Mucosa of gallbladder (tissue), 1 donor: Measurements from ENCODE around the gene ZNF214. TPM values are rescaled to one million over a fixed set of nuclear protein-coding genes. Genes with fewer than 3 reads are reported as not detected.

Source experiments
- DNase-seq: peaks from one replicate; pipeline ENCODE4 v3.0.0-alpha.2; 2020; ENCODE audit warnings: low spot score
- total RNA-seq: library from RNA; stranded (reverse); gene quantifications from one replicate; pipeline ENCODE4 v1.2.1, GENCODE V29; 2021
- donor health status: DM: no; HTN: no; CAD: no.

ZNF214 gene
- 4.1 TPM for total RNA-seq

DNA sequence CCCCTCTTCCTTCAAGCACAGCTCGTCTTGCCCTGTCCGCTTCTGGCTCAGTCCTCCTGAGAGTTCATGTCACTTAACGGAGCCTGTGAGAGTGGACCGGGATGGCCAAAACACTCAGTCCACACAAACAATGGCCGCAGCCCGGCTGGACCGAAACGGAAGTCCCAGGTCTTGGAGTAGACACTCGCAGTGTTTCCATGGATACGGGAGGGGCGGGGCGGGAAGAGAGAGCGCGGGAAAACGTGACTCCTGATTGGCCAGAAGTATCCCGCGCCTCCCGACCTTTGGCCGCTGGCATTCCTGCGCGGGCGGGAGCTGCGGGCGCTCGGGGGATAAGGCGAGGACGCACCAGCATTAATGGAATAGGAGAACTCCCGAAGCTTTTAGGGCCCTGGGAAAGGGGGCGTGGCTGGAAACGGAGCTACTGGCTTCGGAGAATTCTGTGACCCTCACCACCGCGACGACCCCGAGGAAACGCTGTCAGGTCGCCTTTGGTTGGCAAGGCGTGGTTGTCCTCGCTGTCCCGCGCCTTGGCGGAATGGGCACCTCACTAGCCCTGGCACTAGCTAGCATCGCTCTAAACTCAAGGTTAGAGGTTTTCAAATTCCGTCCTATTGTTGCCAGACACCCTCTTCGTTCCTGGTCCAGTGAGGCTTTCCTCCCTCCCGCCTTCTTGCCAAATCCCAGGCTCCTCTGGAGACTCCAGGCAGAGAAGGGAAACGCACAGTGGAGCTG is at the start of gene ZNF214, which contains the start of gene NLRP14:
TSS of gene ZNF214 (minus strand) at position 164 of the 735 bp plus-strand sequence. CDS start 17,511 bp downstream, outside the sequence.
TSS of gene NLRP14 (plus strand) at position 297 of the 735 bp plus-strand sequence. CDS start 18,108 bp downstream, outside the sequence.
- DNase-seq: peak; percentile 95

DNA sequence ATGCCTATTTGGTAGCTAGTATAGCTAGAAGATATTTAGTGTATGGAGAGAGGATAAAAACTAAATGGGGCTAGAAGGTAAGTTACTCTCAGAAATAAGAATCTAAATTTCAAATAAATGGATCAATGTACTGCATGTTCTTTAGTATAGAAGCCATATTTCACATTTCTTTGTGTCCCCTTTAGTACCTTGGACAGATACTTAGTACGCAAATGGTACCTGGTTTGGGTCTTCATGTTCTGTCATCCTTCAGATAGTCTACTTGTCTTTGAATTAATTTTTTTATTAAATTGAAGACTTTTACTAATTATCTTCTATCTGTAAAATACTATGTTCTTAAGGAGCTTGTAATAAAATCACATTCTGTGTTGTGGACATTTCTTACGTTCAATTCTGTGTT is 42.4 kb upstream of the ZNF214 start:
- DNase-seq: no peak

GRCh38 chr11:7060868-7061267 is 40.7 kb upstream of the ZNF214 start:
- no peak for DNase-seq

- no peak for DNase-seq
Observed at GRCh38 chr11:7057641-7058040, 37.5 kb upstream of the ZNF214 start.

DNA sequence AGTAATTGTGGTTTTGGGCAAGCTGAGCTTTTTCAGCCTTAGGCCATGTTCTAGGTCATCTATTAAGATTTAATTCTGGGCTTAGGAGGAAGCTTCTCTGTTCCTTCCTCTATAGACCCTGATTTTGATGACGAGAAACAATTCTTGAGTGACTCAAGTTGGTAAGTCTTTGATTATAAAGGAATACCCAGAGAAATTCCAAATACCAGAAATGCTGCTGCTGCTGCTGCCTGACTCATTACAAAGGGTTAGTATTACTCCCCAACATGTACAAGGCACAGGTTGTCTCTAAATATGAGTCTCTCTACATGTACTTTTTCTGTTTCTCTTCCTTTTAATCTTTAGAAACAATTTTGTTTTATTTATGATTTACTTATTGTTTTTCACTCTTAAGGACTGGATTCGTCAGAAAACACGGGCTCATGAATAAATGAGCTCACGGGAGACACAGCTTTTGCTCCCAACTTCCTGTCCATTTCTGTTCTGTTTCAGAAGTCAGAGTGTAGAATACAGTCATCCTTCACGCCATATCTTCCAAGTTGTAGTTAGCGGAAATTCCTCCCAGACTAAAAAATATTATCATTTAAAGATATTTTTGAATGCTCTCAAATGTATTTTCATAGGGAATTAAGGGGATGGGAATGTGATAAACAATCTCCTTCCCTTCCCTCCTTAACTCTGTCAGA is 36.8 kb upstream of the ZNF214 start:
- DNase-seq: no peak

- DNase-seq: no peak
Observed at GRCh38 chr11:7050191-7050590, 30.0 kb upstream of the ZNF214 start.

- no peak for DNase-seq
Observed at GRCh38 chr11:7046474-7047175, 26.5 kb upstream of the ZNF214 start.

DNA sequence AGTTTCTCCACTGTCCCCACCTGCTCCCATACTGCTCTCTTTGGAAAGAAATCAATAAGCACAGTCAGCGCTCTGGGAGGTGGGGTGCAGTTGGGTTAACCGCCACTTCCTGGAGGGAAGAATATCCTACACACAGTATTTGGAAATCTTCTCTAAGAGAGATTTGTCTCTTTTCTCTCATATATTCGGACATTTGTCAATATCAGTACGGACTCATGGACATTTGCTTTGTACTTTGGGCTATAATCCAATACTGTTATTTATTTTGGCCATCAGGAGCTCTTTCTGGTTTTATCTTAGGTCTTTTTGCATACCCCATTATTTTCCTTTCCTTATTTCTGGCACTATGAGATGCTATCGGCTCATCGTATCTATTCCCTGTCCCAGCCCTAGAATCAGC is 13.9 kb upstream of the ZNF214 start:
- no peak for DNase-seq

DNA sequence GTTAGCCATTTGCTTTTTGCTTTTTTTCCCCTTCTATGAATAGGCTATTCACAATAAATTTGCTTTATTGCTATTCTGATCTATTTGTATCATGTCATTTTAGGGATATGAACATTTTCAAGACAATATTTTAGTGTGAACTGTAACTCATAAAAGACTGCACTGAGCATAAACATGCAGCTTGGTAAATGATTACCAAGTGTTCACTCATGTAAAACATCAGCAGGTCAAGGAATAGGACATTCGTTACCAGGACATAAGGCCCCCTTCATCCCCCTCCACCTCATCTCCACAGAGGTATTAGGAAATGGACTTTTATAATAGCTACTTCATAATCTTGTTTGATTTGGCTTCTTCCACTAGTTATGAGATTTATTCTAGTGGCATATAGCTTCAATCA is 12.5 kb upstream of the ZNF214 start:
- no peak for DNase-seq

DNA sequence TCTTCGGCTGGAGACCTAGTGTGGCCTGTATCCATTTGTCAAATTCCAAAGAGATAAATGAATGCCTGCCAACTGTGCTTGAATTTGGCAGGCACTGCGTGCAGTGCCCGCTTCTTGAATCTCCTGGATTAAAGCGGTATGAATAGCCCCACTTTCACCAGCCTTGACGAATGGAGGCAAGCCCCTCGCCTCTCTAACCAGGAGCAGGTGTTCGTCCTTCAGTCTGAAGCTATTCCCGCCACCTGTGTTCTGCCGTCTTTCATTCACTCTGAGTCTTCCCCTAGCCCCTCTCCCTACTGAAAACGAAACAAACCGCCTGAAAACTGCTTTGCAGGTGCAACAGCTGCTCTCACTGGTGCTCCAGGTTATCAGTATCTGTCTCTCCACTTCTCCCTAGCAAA is 11.3 kb upstream of the ZNF214 start:
- no peak for DNase-seq

DNA sequence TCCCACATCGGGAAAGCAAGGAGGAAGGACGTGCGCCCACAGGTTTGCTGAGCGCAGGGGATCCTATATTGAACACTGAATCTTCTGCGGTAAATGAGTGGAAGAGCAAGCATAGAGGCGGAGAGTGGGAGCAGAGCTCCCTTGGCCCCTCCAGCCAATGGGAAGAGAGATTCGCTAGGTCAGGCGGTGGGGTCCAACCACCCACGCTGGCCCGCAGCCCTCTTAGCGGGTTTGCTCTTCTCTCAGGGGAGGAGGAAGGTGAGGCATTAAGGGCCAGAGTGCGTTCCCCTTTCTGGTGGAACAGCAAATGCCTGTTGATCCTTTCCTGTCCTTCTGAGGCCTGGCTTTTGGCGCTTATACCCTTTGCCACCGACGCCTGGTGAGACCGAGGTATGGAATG is 10.7 kb upstream of the ZNF214 start:
- DNase-seq: no peak

DNA sequence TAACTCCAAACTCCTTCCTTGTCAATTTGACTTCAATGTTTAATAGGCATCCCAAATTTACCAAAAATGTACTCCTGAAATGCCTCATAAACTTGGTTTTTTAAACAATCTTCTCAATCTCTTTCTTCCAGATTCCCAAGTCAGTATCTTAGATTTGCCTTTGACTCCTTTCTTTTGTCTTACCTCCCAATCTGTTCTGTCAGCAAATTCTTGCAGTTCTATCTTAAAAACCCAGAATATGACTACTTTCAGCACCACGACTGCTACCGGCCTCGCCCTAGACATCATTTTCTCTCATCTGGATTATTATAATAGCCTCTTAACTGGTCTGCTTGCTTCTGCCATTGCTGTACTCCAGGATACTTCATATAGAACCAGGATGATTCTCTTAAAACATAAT is 8.0 kb upstream of the ZNF214 start:
- no peak for DNase-seq

DNA sequence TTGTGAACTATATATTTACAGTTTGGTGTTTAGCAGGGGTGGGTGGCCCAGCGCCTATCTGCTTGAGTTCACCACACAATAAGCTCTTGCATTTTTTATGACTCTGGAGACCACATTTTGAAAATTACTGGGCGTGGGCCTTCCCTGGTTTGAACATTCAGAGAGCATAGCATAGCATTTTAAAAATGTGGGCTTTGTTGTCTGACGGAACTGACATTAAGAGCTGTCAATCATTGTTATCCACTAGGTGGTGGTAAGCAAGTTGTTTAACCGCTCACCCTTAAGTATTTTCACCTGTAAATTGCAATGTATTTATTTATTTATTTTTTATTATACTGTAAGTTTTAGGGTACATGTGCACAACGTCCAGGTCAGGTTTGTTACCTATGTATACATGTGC is 1.2 kb upstream of the ZNF214 start:
- DNase-seq: no peak

- no peak for DNase-seq
Observed at GRCh38 chr11:7019500-7020182, 505 bp downstream of the ZNF214 start.

GRCh38 chr11:7016011-7016410 is 4.1 kb downstream of the ZNF214 start:
- DNase-seq: no peak

DNA sequence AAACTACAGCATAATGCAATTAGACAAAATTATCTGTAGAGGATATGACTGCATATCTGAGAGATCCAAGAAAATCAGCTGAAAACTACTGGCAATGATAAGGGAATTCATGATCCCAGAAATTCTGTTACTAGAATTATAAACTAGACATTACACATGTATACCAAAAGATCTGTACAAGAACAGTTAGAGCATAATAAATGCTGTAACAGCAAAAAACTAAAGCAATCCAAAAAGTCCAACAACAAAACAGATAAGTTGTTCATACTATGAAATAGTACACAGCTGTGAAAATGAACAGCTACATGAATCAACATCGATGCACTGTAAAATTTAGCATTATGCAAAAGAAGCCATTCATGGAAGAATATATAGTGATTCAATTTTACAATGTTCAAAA is 6.0 kb downstream of the ZNF214 start:
- no peak for DNase-seq

DNA sequence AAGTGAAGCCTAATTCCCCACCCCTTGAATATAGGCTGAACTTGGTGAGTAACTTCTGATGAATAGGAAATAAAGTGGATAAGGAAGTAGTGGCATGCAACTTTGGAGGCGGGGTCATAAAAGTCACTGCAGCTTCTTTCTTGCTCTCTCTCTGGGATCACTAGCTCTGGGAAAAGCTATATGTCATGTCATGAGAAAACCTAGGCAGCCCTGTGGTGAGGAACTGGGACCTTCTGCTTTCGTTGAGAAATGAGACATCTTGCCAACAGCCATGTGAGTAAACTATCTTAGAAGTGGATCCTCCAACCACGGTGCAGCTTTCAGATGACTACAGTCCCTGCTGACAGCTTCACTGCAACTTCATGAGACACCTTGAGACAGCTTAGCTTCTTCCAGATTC is 15.7 kb downstream of the ZNF214 start:
- no peak for DNase-seq

- no peak for DNase-seq
Observed at GRCh38 chr11:6995703-6996102, 24.4 kb downstream of the ZNF214 start.

GRCh38 chr11:6992457-6993417 is 27.4 kb downstream of the ZNF214 start:
- no peak for DNase-seq

DNA sequence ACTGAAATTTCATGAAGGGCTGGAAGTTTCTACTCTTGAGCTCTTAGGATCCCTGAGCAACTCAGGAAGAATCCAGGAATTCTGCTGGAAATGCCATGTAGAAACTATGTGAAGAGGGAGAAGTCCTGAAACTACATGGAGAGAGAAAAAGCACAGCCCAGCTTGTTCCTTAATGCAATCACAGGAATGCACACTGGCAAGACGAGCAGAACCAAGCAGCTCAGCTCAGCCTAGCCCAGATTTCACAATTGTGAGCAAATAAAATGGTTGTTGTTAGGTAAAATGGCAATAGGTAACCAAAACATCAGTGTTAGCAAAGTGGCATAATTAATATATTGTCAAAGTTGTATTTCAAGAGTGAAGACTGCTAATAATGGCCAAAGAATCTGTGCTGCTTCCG is 28.1 kb downstream of the ZNF214 start:
- DNase-seq: no peak

DNA sequence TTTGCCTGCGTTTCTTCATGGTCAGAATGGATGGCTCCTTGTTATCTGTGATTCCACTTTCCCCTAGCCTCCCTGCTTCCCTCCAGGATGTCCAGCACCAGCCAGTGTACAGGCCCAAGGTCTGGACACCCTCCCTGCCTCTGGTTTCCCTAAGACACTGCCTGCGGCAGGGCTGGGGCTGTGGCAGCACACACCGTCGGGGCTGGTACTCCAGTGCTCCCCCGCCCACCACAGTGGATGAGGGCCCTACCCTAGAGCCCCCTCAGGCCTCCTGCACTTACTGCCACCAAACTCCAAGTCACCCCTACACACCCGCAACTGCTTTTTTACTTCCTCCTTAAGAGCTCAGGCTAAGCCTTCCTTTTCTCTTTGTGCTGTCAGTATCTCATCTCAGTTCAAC is 28.9 kb downstream of the ZNF214 start:
- no peak for DNase-seq
